Parathyroid adenoma (tissue), 2 donors: ENCODE measurements around the gene PLEK2.

ENCODE experiments used
- H2AFZ ChIP-seq: fragments of 300-600 bp; sonication (generic); one replicate; pipeline ENCODE4 v1.7.0; 2017; ENCODE audit warnings: antibody characterized with exemption, mild to moderate bottlenecking
- H3K27ac ChIP-seq: fragments of 300-600 bp; sonication (generic); one replicate; pipeline ENCODE4 v1.7.0; 2017
- H3K27me3 ChIP-seq: fragments of 300-600 bp; sonication (generic); one replicate; pipeline ENCODE4 v1.7.0; 2017; ENCODE audit warnings: low read length; ENCODE audit not compliant: control insufficient read depth, insufficient read depth
- H3K36me3 ChIP-seq: fragments of 300-600 bp; sonication (generic); one replicate; pipeline ENCODE4 v1.7.0; 2017; ENCODE audit warnings: low read length; ENCODE audit not compliant: control insufficient read depth, insufficient read depth
- H3K4me1 ChIP-seq: fragments of 300-600 bp; sonication (generic); one replicate; pipeline ENCODE4 v1.7.0; 2017; ENCODE audit warnings: control low read depth
- H3K4me2 ChIP-seq: fragments of 300-600 bp; sonication (generic); one replicate; pipeline ENCODE4 v1.7.0; 2017; ENCODE audit warnings: low read length
- H3K4me3 ChIP-seq: fragments of 300-600 bp; sonication (generic); one replicate; pipeline ENCODE4 v1.7.0; 2017; ENCODE audit warnings: low read depth, low read length
- H3K79me2 ChIP-seq: fragments of 300-600 bp; sonication (generic); one replicate; pipeline ENCODE4 v1.7.0; 2017; ENCODE audit warnings: control low read depth
- H3K9ac ChIP-seq: fragments of 300-600 bp; sonication (generic); one replicate; pipeline ENCODE4 v1.7.0; 2017; ENCODE audit warnings: mild to moderate bottlenecking
- H3K9me3 ChIP-seq: fragments of 300-600 bp; sonication (generic); one replicate; pipeline ENCODE4 v1.7.0; 2017; ENCODE audit warnings: low read length; ENCODE audit not compliant: control insufficient read depth
- CTCF ChIP-seq: fragments of 300-600 bp; sonication (generic); IDR thresholded peaks from one replicate; pipeline ENCODE4 v1.7.0; 2017; ENCODE audit warnings: antibody characterized with exemption, mild to moderate bottlenecking
- donor health status: primary hyperparathyroidism.

PLEK2 gene, protein sequence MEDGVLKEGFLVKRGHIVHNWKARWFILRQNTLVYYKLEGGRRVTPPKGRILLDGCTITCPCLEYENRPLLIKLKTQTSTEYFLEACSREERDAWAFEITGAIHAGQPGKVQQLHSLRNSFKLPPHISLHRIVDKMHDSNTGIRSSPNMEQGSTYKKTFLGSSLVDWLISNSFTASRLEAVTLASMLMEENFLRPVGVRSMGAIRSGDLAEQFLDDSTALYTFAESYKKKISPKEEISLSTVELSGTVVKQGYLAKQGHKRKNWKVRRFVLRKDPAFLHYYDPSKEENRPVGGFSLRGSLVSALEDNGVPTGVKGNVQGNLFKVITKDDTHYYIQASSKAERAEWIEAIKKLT

DNA sequence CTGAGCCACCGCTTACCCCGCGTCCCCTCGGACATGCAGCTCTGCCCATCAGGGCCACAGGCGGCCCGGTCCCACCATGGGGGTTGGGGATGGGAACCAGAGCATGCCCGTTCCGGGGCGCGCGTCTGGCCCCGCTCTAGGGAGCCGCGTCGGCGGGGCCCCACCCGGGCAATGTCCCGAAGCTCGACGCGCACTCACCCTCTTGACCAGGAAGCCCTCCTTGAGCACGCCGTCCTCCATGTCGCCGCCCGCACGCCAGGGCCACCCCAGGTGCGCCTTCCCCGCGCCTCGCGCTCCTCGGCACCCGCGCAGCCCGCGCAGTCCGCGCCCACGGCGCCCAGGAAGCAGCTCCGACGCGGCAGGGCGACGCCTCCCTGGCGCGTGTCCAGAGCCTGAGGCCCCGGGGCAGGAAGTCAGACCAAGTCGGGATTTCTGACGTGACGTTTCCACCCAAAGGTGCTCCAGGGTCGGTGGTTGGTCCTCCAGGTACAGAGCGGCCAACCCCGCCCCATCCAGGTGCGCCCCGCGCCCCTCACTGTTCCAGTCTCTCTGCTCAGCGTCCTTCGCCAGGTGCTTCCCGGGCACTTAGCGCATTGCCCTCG is at the start of gene PLEK2:
Gene PLEK2 (minus strand): TSS at position 346 of the 602 bp plus-strand sequence. CDS start 106 bp downstream, at position 240.
- no peaks in the 10 kb centered on the region for H3K4me1 ChIP-seq

DNA sequence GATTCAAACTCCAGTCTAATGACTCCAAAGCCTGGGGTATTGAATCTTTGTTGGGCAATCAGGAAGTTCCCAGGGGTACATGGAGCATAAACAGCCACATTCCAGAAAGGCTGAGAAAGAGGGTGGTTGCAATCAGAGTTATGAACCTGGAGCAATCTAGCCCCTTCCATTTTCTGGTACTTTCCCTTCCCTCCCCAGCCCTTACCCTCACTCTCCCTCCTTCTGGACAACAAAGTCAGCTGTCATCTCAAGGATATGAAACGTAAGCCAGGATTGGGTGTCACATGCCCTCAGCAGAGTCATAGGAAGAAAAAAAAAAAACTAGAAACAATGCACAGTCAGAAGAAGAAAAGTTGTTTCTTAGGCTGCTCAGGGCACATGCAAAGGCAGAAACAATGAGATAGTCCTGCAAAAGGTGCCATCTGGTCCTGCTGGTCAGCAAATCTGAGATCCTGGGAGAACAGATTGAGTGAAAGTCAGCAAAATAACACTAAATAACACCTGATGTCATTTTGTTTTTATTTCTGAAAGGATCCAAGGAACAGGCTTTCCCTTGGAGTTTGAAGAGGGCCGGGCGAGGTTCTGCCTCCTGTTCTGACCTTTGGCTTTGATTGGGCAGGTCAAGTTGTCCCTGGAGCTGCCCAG is 49.5 kb upstream of the PLEK2 start:
- Histone ChIP-seq H3K4me2 (peak overlapping the region; percentile 64), H3K4me1 (peaks cover 56% of the 10 kb centered on the region), H3K27me3 (no peaks in the 10 kb centered on the region), H3K9me3 (no peaks in the 10 kb centered on the region), H2AFZ (peak overlapping the region; percentile 81), H3K27ac (peak overlapping the region; percentile 98), H3K79me2 (no peaks in the 10 kb centered on the region), H3K4me3 (peak overlapping the region; percentile 49), H3K36me3 (no peaks in the 10 kb centered on the region), H3K9ac (no peak overlapping the region)
- no peak for TF ChIP-seq CTCF

More for the DNA sequence above, at the start of gene PLEK2:
- no peak for TF ChIP-seq CTCF
- H3K9ac ChIP-seq, result no peak within 1 kb of the TSS
- H3K36me3 ChIP-seq, result no peaks in the 10 kb centered on the region
- peak within 1 kb of the TSS; percentile 76 for H2AFZ ChIP-seq
- peak within 1 kb of the TSS; percentile 64 for H3K4me2 ChIP-seq
- H3K27me3 ChIP-seq, result no peaks in the 10 kb centered on the region
- no peaks in the 10 kb centered on the region for H3K79me2 ChIP-seq
- H3K27ac ChIP-seq, result no peak within 1 kb of the TSS
- no peaks in the 10 kb centered on the region for H3K9me3 ChIP-seq
- peak within 1 kb of the TSS; percentile 46 for H3K4me3 ChIP-seq

- H2AFZ ChIP-seq, result peak overlapping the region; percentile 65
- H3K4me2 ChIP-seq, result peak overlapping the region; percentile 48
- no peak overlapping the region for H3K4me3 ChIP-seq
- H3K27me3 ChIP-seq, result no peaks in the 10 kb centered on the region
- peak overlapping the region; percentile 98 for H3K27ac ChIP-seq
- no peaks in the 10 kb centered on the region for H3K9me3 ChIP-seq
- no peaks in the 10 kb centered on the region for H3K36me3 ChIP-seq
- H3K9ac ChIP-seq, result no peak overlapping the region
- no peaks in the 10 kb centered on the region for H3K79me2 ChIP-seq
- TF ChIP-seq CTCF, result no peak
- peaks cover 56% of the 10 kb centered on the region for H3K4me1 ChIP-seq
These were observed 47.4 kb upstream of the PLEK2 start for GRCh38 chr14:67459336-67459735.

DNA sequence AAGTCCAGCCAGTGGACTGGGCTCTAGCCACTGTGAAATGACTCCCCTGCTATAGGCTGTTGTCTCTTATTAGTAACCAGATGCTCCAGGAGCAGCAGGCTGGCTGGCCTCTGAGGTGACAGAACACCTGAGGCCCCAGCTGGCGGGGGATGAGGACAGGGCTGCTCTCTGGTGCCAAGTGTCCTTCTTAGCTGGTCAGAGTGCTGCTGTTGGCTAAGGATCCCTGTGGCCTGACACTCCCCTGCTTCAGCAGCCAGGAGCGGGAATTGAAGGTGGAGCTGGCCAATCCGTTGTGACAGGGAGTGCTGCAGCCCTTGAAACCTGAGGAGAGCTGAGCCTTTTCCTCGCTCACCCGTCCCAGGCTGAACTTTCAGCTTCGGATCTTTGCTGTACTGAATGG is 45.8 kb upstream of the PLEK2 start:
- Histone ChIP-seq H3K9ac (peak overlapping the region; percentile 25), H2AFZ (peak overlapping the region; percentile 84), H3K4me1 (peaks cover 61% of the 10 kb centered on the region), H3K27ac (peak overlapping the region; percentile 98), H3K4me3 (no peak overlapping the region), H3K79me2 (no peaks in the 10 kb centered on the region), H3K27me3 (no peaks in the 10 kb centered on the region), H3K36me3 (no peaks in the 10 kb centered on the region), H3K9me3 (no peaks in the 10 kb centered on the region), H3K4me2 (peak overlapping the region; percentile 6)
- TF ChIP-seq CTCF, result no peak
